CMK (cell line): Measurements from ENCODE around the gene EFNA2.
"Not testable (repeated sequence)": the region's sequence is repeated elsewhere in the genome, so short reads cannot be mapped to it uniquely, and the experiment has no call there.

Source experiments
- DNase-seq: peaks from one replicate; pipeline ENCODE4 v3.0.0-alpha.2; 2010; ENCODE audit warnings: low read depth

EFNA2 gene

DNA sequence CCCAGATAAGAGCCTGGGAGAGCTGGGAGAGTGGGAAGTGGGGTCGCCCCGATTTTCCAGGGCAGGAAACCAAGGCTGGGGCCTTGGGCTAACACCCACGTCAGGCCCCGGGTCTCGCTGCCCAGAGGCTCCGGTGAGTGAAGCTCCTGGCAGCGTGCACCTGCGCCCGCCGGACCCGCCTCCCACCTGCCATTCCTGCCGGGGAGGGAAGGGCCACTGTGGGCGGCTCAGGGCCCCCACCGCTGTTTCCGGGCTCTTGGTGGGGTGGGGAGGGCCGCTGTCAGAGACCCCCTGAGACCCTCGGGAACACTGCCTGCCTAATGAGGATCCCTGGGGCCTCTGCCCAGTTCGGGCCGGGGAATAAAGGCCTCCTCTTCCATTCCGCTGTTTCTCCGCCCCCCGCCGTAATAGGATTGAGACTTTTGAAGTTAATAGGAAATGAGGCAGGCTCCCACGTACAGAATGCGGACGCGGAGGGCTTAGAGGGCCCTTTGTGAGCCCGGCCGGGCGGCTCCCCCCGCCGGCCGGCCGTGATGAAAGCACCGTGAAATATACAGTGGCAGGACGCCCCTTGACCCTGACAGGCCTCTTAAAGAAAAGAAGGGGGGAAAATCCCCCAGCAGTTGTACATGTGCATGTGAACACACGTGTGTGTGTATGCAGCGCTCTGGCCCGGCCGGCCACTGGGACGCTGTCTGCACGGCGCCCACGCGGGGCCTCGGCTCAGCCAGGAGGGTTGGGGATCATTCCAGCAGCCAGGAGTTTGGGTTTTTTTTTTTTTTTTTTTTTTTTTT lies 33.2 kb downstream of the EFNA2 start:
- no peak for DNase-seq

DNA sequence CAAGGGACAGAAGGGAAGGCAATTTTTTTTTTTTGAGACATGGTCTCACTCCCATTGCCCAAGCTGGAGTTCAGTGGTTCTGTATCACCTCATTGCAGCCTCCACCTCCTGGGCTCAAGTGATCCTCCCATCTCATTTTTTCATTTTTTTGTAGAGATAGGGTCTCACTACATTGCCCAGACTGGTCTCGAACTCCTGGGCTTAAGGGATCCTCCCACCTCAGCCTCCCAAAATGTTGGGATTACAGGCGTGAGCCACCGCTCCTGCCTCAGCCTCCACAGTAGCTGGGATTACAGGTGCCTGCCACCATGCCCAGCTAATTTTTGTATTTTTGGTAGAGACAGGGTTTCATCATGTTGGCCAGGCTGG lies 34.6 kb downstream of the EFNA2 start:
- not testable (repeated sequence) for DNase-seq

DNA sequence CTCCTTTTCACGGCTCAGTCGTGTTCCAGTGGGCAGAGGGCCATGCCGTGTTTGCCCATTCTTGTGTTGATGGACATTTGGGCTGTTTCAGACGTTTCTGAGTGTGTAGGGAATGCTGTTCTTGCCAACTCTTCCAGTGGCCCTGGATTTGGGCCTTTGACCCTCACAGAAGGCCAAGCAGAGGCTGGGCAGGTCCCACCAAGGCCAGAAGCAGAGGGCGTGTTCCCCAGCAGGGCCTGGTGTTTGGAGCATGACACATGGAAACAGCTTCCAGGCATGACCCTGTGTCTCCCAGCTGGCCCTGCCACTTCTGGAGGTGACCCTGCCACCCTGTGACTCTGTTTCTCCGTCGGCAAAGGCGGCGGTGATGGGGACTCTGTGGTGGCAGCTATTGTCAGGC lies 35.9 kb downstream of the EFNA2 start:
- no peak for DNase-seq

DNA sequence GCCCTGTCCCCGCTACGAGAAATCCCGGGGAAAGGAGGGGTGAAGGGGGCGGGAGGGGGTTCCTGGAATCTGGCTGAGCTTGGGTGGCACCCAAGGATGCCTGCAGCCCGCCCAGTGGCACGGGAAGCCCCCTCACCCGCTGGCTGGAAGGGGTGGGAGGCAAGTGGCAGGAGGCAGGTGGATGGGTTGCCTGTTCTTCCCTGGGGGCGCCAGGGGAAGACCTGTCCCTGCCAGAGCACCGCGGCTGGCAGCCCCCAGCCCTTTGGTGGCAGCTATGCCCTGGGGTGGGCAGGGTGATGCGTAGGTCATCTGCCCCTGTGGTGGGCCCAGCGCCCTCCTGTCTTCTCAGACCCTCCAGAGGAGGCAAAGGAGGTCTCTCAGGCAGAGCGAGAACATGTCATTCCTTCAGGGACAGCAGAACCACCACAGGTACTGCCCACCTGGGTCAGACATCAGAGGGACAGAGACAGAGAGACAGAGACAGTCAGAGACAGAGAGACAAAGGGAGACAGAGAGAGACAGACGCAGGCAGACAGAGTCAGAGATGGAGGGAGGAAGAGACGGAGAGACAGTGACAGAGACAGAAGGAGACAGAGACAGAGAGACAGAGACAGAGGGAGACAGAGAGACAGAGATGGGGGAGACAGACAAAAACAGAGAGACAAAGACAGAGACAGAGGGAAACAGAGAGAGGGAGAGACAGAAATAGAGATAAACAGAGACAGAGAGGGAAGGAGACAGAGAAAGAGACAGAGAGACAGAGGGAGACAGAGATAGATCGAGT lies 36.7 kb downstream of the EFNA2 start:
- DNase-seq: no peak

DNA sequence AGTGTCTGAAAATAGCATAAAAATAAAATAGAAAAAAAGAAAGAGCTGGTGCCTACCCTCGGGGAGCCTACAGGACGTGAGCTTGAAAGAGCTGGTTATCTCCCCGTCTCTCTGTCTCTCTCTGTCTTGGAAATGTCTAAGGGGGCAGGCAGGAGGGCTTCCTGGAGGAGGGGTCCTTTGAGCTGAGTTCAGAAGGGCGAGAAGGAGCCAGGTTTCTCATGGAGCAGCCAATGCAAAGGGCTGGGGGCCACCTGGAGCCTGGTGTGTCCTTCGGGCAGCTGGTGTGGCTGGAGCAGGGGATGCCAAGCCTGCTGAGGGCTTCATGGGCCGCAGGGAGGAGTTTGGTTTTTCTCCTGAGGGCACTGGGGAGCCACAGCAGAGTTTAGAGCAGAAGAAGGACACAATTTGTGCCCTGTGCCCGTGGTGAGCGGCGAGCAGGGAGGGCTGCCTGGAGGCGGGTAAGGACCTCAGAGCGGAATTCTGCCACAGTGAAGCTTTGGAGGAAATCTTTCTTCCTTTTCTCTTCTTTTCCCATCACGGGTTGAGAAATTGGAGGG lies 38.7 kb downstream of the EFNA2 start:
- no peak for DNase-seq

DNA sequence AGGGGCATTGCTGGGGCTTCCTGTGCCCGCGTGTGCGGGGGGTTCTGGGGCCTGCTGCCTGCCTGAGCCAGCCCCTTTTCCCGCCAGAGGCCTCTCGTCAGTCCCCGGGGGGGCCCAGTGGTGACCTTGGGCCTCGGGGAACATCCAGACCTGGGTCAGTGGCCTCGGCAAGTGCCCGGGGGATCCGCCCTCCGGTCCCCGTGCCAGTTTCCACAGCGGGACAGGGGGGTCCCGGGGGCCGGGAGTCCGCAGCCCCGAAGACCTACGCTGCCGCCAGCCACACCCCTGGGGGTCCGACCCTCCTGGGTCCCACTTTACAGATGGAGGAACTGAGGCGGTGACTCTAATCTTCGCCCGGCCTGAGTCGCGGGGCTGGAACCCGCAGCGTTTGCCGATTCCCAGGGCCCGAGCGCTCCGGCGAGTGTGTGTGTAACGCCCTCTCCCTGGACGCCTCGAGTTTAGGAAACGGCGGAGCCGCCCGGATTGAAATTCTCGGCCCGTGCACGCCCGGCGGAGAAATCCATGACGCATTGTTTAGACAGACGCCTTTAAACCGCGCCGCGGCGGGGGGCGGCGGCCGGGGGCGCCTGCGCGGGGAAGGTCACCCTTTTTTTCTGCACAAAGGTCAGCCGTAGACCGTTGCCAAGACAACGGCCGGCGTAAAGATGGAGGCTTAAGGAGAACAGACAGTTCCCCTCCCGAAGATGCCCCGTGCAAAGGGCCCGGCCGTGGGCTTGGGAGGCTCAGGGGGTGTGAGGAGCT lies 39.3 kb downstream of the EFNA2 start:
- peak; percentile 59 for DNase-seq

DNA sequence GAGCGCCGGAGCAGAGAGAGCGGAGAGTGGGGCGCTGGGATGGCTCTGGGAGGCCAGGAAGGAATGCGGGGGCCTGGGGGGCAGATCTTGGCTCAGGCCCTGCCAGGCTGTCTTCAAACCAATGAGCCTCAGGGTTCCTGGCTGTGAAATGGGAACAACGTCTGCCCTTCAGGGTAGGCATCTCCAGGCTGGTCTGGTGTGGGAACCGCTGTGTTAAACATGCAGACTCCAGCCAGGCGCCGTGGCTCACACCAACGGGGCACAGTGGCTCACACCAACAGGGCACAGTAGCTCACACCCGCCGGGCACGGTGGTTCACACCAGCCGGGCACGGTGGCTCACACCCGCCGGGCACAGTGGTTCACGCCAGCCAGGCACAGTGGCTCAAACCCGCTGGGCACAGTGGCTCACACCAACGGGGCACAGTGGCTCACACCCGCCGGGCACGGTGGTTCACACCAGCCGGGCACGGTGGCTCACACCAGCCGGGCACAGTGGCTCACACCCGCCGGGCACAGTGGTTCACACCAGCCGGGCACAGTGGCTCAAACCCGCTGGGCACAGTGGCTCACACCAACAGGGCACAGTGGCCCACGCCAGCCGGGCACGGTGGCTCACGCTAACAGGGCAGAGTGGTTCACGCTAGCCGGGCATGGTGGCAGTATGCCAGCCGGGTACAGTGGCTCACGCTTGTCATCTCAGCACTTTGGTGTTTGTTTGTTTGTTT lies 40.1 kb downstream of the EFNA2 start:
- no peak for DNase-seq

DNA sequence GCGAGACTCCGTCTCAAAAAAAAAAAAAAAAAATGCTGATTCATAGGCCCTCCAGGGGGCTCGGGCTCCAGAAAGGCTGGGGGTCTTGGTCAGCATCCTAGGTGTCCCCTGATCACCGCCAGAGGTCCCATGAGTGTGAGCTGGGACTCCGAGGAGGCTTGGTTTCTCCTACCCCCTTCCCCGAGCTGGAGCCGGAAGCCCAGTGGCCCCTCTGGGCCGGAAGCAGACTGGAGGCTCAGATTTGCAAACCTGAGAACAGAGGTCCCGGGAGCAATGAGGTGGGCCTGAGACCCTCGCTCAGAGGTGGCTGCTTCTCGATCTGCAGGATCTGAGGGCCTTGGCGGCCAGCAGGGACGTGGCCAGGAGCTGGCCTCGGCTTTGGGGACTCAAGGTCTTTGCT lies 41.5 kb downstream of the EFNA2 start:
- DNase-seq: no peak

DNA sequence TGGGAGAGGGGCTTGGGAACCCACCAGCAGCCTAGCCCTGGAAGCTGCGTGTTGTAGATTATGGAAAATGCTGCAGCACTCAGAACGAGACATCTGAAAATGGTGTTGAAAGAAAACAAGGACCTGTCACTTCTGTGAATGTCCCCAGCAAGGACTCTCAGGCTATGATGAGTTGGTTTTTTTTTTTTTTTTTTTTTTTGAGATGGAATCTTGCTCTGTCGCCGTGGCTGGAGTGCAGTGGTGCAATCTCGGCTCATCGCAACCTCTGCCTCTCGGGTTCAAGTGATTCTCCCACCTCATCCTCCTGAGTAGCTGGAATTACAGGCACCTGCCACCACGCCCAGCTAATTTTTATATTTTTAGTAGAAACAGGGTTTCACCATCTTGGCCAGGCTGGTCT lies 46.5 kb downstream of the EFNA2 start:
- DNase-seq: not testable (repeated sequence)

DNA sequence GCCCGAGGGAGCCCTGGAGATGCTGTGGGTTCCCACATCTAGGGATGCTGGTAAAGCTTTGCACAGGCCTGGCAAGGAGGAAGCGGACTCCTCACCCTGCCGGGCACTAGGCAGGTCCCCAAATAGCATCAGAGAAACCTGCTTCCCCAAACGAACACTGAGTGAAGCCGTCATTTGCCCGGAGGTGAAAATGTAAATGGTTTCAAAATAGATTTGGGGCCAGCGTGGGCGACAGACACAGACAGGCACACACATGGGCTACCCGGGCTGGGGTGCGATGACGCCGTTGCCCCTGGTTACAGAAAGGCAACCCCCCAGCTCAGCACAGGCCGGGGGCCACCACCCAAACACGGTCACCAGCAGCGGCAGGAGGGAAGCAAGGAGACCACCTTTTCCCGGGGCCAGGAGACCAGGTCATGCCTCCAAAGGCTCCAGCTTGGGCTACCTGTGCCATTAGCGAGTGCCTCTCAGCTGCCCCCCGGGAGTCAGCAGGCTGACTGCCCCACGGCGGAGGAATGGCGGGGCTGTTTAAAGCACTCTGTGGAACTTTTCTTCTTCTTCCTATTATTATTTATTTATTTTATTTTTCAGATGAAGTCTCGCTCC lies 50.5 kb downstream of the EFNA2 start:
- DNase-seq: no peak

DNA sequence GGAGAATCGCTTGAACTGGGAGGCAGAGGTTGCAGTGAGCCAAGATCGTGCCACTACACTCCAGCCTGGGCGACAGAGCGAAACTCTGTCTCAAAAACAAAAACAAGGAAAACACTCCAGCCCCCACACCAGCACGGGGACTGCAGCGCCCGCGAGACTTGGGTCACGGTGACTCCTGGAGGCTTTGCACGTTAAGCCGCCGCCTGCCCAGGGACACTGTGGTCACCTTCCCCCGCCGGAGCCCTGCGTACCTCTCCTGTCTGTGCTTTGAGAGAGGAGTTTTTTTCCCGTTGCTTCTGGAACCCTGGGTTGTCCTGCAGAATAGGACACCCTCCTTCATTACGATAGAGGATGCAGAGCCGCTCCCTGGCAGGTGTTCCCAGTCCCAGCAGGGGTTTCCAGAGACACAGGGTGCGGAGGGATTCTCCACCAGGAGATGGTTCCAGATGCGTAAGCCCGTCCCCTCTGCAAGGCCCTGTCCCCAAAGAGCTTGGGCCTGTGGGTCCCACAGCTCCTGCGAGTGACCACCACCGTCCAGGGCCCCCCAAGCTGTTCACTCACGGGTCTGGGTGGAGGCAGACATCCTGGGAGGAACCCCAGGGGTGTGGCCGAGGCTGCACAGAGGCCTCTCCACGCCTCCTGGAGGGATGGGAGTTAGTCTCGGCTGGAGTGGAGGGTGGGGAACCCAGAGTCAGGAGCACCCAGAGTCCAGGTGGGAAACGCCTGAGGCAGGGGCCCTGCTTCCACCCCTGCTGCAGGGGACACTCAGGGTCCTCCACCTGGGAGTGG lies 55.2 kb downstream of the EFNA2 start:
- DNase-seq: no peak

DNA sequence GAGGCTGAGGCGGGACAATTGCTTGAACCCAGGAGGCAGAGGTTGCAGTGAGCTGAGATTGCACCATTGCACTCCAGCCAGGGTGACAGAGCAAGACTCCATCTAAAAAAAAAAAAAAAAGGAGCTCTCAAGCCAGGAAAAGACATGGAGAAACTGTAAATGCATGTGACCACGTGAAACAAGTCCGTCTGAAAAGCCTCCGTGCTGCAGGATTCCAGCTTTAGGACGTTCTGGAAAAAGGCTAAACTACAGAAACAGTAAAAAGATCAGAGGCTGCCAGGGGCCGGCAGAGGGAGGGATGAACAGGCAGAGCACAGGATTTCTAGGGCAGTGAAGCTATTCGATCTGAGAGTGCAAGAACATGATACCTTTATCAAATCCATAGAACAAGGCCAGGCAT lies 57.4 kb downstream of the EFNA2 start:
- no peak for DNase-seq

DNA sequence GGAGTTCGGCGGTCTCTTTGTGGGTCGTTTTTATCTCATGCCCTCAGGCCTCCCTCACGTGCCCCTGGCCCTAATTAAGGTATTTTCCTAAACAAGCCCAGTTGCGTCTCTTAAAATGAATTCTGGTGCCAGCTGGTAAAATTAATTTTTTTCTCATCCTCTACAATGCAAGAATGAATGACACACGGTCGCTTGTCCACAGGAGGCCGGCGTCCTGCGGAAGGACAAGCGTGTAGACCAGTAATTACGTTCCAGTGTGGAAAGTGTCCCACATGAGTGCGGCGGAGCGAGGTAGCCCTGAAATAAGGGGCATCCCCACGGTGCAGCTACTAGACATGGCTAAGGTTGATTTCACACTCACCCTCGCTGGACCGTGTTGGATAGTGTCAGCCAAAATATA lies 63.5 kb downstream of the EFNA2 start:
- DNase-seq: no peak

DNA sequence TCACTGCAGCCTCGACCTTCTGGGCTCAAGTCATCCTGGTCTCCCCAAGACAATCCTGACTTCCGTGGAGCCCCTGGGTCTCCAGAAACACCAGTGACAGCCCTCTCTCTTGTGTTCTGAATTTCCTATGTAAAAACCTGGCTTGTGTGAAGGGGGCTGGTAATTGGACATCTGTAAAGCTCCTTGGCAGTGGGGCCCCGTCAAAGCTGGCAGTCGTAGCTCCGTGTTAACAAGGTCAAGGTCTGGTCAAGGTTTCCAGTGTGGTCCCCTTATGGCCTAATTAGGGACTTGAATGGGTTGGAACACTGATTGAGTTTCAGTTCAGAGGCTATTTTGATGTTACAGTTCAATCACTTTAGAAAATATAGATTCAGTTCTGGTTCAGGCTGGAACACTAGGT lies 65.2 kb downstream of the EFNA2 start:
- DNase-seq: no peak
